CD4-positive, alpha-beta T cell treated with Interleukin-17A for 1 hour (primary cell): ENCODE data around the gene RNASEH2A.
"Not testable (repeated sequence)": the region's sequence is repeated elsewhere in the genome, so short reads cannot be mapped to it uniquely, and the experiment has no call there.

ENCODE experiments used
- DNase-seq: peaks from one replicate; pipeline ENCODE4 v3.0.0-alpha.2; 2020

The RNASEH2A gene

DNA sequence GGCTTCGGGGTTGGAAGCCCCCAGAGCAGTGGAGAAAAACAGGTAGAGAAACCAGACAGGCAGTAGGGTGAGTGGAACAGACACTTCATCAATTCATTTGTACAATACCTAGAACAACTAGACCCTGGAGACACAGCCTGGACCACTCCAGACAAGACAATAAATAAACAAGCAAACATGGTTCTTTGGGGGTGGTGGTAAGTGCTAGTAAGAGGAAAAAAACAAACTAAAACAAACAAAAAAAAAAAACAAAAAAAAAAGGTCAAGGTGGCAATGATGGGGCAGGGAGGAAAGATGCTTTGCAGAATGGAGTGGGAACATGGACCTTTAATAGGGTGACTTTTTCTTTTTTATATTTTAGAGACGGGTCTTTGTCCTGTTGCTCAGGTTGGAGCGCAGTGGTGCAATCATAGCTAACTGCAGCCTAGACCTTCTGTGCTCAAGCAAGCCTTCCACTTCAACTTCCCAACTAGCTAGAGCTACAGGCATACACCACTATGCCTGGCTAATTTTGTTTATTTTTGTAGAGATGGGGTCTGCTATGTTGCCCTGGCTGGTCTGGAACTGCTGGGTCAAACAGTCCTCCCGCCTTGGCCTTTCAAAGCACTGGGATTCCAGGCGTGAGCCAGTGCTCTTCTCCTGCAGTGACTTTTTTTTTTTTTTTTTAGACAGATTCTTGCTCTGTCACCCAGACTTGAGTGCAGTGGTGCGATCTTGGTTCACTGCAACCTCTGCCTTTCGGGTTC lies 12.0 kb upstream of the RNASEH2A start:
- peak; percentile 64 for DNase-seq

DNA sequence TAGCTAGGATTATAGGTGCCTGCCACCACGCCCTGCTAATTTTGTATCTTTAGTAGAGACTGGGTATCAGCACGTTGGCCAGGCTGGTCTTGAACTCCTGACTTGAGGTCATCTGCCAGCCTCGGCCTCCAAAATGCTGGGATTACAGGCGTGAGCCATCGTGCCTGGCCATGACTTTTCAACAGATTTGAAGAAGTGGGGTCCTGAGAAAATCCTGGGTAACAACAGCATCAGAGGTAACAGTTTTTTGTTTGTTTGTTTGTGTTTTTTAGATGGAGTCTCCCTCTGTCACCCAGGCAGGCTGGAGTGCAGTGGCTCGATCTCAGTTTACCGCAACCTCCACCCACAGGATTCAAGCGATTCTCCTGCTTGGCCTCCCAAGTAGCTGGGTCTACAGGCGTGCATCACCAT lies 11.4 kb upstream of the RNASEH2A start:
- no peak for DNase-seq

DNA sequence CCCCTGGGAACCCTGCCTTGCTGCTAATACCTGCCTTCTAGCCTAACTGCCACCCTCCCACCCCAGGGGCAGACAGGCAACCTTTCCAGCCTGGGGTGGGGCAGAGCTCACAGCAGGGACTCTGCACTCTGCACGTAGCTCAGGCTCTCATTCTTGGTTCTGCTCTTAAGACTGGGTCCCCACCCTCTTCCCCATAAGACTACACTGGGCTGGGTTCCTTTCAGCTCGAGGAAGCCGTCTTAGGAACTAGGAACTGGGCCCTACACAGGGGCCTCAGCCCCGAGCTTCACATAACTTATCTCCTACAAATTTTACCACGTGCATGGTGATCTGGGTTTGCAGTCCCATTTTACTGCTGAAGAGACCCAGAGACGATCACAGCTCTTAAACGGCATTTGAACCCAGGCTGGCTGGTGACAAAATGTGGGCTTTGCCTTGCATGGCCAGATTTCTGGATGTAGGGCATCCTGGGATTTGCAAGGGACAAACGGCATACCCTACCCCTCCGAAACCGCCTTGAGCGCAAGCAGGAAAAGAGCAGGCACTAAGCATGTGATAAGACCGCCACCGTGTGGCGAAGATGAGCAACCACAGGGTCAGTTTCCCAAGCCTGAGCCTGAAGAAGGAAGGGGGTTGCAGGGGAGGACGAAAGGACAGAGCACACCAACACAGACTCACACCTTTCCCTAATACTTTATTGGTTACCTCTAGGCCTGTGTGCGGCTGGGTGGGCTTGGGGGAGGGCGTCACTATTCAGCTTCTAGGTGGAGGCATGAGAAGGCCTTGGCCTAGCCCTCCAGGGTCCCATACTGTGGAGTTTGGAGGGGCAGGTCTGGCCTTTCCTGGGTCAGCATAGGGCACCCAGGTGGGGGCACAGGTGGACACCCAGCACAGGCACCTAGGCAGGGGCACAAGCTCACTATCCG lies 10.0 kb upstream of the RNASEH2A start:
- DNase-seq = peak; percentile 85

DNA sequence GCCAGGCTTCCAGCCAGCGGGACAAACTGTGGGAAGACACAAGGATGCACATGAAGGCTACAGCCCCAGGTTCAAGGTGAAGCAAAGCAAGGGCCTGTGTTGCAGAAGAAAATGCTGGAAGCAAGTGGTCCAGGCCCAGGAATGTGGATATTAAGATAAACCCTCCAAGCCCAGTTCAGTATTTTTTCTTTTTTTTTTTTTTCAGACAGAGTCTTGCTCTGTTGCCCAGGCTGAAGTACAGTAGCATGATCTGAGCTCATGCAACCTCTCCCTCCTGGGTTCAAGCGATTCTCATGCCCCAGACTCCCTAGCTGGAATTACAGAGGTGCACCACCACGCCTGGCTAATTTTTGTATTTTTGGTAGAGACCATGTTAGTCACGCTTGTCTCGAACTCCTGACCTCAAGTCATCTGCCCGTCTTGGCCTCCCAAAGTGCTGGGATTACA lies 9.2 kb upstream of the RNASEH2A start:
- DNase-seq = peak; percentile 7

DNA sequence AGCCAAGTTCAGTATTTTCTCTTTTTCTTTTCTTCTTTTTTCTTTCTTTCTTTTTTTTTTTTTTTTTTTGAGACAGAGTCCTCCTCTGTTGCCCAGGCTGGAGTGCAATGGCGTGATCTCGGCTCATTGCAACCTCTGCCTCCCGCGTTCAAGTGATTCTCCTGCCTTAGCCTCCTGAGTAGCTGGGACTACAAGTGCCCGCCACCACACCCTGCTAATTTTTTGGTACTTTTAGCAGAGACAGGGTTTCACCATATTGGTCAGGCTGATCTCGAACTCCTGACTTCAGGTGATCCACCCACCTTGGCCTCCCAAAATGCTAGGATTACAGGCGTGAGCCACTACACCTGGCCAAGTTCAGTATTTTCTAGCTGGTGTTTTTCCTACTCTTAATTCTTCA lies 8.8 kb upstream of the RNASEH2A start:
- DNase-seq = not testable (repeated sequence)

DNA sequence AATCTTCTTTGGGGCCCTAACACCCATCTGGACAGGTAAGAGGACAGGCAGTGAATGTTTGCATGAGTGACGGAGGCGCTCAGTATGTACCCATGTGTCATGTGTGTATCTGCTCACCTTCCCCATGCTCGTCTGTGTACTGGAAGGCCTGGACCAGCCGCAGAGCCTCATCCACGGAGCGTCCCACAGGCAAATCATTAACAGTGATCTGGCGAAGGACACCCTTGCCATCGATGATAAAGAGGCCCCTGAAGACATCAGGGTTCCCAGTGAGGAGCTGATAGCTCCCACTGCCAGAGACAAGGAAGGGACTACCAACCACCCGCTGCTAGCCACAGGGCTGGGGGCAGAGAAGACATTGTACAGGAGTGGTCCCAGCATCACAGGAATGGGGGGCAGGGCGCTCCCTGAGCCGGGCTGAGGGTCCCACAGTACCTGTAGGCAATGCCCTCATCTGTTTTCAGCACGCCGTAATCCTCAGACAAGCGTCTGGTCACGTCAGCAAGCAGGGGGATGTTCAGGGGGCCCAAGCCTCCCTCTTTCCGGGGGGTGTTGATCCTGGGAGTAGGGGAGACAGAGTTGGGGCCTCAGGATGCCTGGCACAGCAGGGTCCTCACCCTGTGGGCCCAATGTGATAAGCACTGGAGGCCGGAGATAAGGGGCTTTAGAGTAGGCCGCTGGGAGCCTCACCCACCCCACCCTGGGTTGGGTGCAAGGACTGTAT lies 6.5 kb upstream of the RNASEH2A start:
- DNase-seq = no peak

DNA sequence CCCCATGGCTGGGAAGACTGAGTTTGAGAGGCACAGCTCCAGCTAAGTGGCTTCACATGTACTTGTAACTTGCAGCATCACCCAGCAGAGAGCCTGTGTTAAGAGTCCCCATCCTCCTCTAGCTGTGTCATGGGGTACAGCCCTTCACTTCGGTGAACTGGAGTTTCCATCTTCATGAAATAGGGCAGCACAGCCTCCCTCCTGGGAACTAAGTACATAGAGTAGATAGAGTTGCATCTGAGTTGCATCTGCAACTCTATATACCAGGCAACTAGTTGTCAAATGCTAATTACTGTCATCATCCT lies 6.0 kb upstream of the RNASEH2A start:
- DNase-seq = no peak

DNA sequence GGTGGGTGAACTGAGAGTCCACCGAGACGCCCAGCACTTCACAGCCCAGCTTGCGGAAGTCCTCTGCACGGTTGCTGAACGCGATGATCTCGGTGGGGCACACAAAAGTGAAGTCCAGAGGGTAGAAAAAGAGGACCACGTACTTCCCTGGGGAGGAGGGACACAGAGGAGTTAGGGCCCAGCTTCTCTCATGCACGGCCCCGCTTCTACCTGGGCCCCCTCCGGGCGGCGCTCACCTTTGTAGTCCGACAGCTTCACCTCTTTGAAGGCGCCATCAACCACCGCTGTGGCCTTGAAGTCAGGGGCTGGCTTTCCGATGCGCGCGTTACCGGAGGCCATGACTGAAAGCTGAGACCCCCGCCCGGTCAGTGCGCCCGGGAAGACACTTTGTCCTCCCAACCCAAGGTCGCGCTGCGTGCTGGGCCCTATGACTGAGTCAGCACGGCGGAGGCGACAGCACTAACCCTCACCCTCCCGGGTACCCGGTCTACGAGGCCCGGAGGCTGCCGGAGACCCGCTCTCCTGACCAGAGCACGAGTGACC lies 5.4 kb upstream of the RNASEH2A start:
- DNase-seq = peak; percentile 13

DNA sequence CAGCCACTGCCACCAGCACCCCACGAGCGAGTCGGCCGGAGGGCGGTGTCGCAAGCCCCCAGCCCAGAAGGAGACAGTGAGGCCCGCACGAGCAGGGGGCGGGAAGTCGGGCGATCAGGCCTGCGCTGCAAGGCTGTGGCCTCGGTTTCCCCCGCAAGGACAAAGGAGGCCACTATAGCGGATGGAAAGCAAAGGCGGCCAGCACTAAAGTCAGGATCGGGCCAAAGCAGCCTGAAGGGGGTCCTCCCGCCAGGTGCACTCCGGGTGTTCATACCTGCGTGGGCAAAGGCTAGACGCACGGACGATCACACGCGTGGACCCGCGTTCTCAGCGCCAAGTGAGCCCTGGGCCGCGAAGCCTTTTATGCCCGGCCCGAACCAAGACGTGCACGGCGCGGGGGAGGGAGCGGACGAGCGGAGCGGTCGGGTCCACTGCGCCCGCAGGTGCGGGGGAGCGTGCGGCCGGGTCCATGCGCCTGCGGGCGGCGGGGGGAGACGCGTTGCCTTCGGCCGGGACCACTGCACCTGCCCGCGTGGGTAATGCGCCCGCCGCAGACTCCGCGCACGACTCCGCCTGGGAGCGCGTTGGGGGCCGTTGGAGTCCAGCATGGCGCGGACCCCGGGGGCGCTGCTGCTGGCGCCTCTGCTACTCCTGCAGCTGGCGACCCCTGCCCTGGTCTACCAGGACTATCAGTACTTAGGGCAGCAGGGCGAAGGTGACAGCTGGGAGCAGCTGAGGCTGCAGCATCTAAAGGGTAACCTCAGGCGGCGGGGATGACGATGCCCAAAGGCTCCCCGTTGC lies 4.7 kb upstream of the RNASEH2A start, which contains the start of the genes PRDX2 and THSD8:
TSS of gene PRDX2 (minus strand) at position 335 of the 801 bp plus-strand sequence. CDS start 539 bp downstream, outside the sequence.
TSS of gene THSD8 (plus strand) at position 604 of the 801 bp plus-strand sequence. CDS start at position 607, 3 bp downstream.
- peak; percentile 81 for DNase-seq

DNA sequence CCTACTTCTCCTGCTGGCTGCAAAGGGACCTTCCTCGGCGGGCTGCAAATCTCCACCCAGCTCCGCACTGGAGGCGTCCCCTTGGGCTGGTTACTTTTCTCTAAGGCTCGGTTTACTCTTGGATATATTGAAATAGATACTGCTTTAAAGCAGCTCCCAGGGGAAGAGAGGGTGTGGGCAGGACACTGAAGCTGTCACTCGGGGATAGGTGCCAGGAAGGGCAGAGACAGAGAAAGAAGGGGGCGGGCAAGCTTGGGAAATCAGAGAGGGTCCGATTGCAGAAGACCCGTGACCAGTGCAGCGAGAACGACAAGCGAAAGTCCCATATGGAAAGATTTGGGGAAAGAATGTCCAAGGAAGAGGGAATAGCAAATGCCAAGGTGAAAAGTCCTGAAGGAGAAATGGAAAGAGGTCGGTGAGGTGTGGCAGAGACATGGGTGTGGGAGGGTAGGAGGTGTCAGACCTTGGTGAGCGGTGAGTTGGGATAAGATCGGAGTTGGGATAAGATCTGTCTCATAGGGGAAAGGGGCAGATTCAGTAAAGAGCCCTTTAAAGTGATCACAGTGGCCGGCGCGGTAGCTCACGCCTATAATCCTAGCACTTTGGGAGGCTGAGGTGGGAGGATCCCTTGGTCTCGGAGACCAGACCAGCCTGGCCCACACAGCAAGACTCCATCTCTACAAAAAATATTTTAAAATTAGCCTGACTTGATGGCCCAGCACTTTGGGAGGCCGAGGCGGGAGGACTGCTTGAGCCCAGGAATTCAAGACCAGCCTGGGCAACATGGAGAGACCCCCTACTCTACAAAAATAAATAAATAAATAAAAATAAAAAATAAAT lies 3.9 kb upstream of the RNASEH2A start:
- no peak for DNase-seq

DNA sequence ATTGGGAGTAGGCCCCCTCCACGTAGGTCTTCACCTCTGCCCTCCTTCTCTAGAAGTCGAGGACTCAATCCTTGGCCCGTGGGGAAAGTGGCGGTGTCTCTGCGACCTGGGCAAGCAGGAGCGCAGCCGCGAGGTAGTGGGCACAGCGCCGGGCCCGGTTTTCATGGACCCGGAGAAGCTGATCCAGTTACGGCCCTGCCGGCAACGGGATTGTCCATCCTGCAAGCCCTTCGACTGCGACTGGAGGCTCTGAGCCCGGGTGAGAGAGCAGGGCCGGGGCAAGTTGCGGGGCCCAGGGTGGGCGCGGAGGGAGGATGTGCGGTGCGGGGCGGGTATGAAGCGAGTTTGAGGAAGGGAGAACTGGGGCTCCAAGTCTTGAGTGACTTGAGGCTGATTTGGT lies 2.3 kb upstream of the RNASEH2A start:
- no peak for DNase-seq

DNA sequence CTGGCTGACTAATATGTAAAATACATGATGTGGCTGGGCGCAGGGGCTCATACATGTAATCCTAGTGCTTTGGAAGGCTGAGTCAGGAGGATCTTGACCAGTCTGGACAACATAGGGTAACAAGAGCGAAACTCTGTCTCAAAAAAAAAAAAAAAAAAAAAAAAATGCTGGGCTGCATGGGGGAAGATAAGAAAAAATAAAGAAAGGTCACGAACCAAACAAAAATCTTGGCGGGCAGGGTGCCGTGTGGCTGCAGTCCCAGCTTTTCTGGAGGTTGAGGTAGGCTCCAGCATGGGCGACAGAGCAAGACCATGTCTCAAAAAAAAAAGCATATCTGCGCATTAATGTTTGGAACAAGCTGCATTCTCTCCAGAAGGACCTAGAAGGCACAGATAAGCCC lies 8.7 kb downstream of the RNASEH2A start:
- DNase-seq = no peak

DNA sequence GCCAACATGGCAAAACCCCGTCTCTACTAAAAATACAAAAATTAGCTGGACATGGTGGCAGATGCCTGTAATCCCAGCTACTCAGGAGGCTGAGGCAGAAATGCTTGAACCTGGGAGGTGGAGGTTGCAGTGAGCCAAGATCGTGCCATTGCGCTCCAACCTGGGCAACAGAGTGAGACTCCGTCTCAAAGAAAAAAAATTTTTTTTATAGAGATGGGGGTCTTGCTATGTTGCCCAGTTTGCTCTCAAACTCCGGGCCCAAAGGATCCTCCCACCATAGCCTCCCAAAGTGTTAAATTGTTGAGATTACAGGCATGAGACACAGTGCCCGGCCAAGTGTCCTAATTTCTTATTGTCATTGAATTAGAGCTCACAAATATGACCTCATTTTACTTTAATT lies 10.8 kb downstream of the RNASEH2A start:
- not testable (repeated sequence) for DNase-seq

DNA sequence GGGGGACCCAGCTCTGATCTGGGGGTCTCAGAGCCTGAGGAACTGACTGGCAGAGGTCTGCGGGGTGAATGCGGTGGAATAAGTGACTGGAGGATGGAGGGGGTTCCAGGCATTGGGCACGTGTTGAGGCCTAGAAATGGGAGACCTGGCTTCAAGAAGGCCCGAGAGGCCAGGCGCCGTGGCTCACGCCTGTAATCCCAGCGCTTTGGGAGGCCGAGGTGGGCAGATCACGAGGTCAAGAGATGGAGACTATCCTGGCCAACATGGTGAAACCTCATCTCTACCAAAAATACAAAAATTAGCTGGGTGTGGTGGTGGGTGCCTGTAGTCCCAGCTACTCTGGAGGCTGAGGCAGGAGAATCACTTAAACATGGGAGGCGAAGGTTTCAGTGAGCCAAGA lies 11.4 kb downstream of the RNASEH2A start:
- DNase-seq = not testable (repeated sequence)

DNA sequence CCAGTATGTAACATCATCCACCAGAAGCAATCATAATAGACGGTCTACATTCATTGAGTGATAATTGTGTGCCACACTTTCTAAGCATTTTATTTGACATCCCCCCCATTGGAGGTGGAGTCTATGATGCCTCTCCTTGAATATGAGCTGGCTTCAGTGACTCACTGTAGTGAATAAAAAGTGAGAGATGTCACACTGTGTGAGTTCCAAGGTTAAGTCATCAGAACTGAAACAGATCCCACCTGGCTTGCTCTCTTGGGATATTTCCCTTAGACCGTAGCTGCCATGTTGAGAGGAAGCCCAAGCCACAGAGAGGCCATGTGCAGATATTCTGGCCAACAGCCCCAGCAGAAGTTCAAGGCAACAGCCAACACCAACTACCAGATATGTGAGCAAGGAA lies 15.4 kb downstream of the RNASEH2A start:
- no peak for DNase-seq

DNA sequence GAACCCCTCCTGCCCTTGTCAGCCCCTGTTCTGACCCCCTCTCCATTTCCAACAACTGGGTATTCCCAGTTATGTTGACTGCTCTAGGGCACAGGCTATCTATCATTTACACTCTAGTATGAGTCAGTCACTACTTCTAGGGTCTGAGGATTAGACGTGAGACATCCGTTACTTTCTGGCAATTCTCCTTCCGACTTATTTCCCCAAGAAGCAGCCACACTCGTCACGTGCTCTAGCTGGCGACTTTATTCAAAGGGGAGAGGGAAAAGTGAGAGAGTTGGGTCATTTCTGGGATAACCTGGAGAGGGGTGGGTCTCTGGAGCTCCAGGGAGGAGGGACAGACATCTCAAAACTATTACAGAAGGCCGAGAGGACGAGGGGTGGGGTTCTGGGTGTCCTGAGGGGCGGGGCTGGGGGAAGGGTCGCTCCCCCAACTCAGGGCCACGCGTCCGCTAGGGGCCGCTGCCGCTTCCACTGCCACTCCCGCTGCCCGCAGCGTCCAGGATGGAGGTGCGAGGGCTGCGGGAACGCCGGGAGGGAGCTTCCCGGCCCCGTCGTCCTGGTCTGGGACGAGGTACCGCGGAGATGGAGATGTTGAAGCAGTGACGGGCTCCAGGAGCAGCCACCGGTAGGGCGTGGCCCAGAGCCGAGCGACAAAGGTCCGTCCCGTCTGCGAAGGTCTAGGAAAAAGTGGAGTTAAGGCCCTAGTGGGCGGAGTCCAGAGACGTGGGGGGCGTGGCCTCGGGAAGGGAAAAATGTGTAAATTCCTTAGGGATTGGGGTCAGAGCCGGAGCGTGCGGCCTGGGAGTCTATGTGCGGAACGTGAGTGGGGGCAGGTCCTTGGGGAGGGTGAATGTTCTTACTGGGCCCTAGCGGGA lies 19.1 kb downstream of the RNASEH2A start:
- DNase-seq = no peak

DNA sequence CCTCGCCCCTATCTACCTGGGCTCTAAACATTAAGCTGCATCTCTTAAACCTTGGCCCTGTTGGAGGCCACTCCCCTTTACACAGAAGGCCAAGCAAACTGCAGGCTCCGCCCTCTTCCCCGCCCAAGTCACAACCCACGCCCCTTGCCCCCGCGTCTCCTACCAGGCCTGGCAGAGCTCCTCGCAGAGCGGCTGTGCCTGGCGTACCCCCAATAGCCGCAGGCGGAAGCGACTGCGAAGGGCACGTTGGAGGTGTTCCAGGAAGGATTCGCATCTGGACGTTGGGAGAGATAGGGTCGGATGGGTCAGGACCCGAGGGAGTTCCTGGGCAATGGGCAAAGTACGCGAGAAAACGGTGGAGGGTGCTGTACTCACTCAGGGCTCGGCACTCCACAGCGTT lies 22.1 kb downstream of the RNASEH2A start:
- DNase-seq = no peak

DNA sequence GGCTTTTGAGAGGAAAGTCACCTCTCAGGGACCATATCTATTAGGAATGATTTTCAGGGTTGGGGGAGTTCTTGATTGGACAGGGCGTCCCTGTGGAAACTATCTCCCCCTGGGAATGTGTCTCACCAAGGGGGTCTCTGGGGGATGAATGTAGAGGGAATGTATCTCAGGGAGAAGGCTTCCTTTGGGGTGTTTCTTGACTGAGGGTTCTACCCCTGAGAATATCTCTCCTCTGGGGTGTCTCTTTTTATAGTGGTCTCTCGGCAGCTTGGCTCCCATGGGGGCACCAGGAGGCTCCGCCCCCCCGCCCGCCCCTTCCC lies 27.0 kb downstream of the RNASEH2A start:
- no peak for DNase-seq

DNA sequence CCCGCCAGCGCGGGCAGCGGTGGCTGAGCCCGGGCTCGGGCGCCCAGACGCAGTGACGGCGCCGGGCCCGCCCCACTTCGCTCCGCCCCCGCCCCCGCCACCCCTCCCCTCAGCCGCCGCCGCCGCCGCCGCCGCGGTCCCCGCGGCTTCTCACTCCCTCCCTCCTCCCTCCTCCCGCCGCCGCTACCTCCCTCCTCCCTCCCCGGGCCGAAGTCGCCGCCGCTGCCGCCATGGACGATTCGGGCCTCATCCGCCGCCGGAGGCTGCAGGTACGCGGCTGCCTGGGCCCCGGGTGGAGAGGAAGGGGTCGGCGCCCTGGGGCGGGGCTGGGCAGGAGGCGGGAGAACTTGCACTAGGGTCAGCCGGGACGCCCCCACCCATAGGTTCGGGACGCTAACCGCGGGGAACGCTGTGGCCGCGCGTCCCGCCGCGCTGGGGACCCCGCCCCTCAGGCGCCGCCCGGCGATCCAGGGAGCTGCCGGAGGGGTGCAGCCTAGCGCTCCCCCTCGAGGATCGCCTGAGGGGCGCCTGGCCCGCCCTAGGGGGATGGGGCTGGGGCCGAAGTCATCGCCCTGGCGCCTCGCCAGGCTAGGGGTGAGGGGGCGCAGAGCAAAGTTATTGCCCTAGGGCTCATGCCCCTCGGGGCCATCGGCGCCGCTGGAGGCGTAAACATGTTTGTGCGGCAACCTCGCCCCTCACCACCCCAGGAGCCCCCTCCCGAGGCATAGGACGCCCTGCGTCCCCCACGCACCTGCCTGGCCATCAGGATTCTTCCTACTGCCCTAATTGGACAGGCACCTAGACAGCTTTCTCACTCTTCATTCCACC lies 27.6 kb downstream of the RNASEH2A start:
- DNase-seq = peak; percentile 65
